Lower leg skin (tissue), 3 donors: ENCODE measurements around the gene TSSK1B.
"Not testable (repeated sequence)": the region's sequence is repeated elsewhere in the genome, so short reads cannot be mapped to it uniquely, and the experiment has no call there.

Source experiments
- POLR2A ChIP-seq, 2 donors: fragments of 450-650 bp; IDR thresholded peaks; one replicate each; pipeline ENCODE4 v1.6.1; 2016 to 2017; ENCODE audit warnings: antibody characterized with exemption in 2 of 2, mild to moderate bottlenecking in 1 of 2, moderate library complexity in 1 of 2
- TF ChIP-seq, protein P1 (sequence below), 3 donors: fragments of 450-650 bp; IDR thresholded peaks; one replicate each; pipeline ENCODE4 v1.5.1; 2016; ENCODE audit warnings: antibody characterized with exemption in 3 of 3, mild to moderate bottlenecking in 3 of 3, moderate library complexity in 2 of 3

DNA sequence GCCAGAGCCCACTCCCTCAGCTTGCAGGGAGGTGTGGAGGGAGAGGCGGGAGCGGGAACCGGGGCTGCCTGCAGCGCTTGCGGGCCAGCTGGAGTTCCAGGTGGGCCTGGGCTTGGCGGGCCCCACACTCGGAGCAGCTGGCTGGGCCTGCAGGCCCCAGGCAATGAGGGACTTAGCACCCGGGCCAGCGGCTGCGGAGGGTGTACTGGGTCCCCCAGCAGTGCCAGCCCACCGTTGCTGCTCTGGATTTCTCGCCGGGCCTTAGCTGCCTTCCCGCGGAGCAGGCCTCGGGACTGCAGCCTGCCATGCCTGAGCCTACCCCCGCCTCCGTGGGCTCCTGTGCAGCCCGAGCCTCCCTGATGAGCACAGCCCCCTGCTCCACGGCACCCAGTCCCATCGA lies 22.3 kb upstream of the TSSK1B start:
- TF ChIP-seq, protein P1, sequence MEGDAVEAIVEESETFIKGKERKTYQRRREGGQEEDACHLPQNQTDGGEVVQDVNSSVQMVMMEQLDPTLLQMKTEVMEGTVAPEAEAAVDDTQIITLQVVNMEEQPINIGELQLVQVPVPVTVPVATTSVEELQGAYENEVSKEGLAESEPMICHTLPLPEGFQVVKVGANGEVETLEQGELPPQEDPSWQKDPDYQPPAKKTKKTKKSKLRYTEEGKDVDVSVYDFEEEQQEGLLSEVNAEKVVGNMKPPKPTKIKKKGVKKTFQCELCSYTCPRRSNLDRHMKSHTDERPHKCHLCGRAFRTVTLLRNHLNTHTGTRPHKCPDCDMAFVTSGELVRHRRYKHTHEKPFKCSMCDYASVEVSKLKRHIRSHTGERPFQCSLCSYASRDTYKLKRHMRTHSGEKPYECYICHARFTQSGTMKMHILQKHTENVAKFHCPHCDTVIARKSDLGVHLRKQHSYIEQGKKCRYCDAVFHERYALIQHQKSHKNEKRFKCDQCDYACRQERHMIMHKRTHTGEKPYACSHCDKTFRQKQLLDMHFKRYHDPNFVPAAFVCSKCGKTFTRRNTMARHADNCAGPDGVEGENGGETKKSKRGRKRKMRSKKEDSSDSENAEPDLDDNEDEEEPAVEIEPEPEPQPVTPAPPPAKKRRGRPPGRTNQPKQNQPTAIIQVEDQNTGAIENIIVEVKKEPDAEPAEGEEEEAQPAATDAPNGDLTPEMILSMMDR (IDR thresholded peaks at IDR 0.05), result not testable (repeated sequence)
- TF ChIP-seq POLR2A (IDR thresholded peaks at IDR 0.05), result not testable (repeated sequence)
